Osteoblast (primary cell): ENCODE results near the gene ANP32A. TPM values are rescaled to one million over a fixed set of nuclear protein-coding genes. Genes with fewer than 3 reads are reported as not detected.

Source experiments
- DNase-seq: peaks from one replicate; pipeline ENCODE4 v3.0.0; 2011; ENCODE audit warnings: low spot score, mixed read lengths; ENCODE audit not compliant: insufficient read length; ENCODE audit errors: missing footprints
- H2AFZ ChIP-seq: 2 replicates; pipeline ENCODE4 v1.6.0; 2011; ENCODE audit warnings: mild to moderate bottlenecking, low read length
- H3K27ac ChIP-seq: 2 replicates; pipeline ENCODE4 v1.5.1; 2011; ENCODE audit warnings: mild to moderate bottlenecking, low read depth, low read length, moderate library complexity
- H3K27me3 ChIP-seq: 2 replicates; pipeline ENCODE4 v1.6.0; 2012; ENCODE audit warnings: mild to moderate bottlenecking, control low read depth, inconsistent platforms, low read length, moderate library complexity; ENCODE audit not compliant: insufficient read depth
- H3K36me3 ChIP-seq: 2 replicates; pipeline ENCODE4 v1.5.1; 2011; ENCODE audit warnings: mild to moderate bottlenecking, low read length, control low read depth, moderate library complexity; ENCODE audit not compliant: insufficient read depth
- H3K4me1 ChIP-seq: 2 replicates; pipeline ENCODE4 v1.5.1; 2011; ENCODE audit warnings: mild to moderate bottlenecking, low read length, control low read depth, moderate library complexity; ENCODE audit not compliant: insufficient read depth
- H3K4me2 ChIP-seq: 2 replicates; pipeline ENCODE4 v1.6.0; 2011; ENCODE audit warnings: mild to moderate bottlenecking, low read length; ENCODE audit not compliant: insufficient read depth
- H3K4me3 ChIP-seq: fragments of 200-600 bp; sonication (generic); 3 replicates; pipeline ENCODE4 v1.5.1; 2012; ENCODE audit warnings: mild to moderate bottlenecking, low read length, inconsistent platforms; ENCODE audit not compliant: insufficient read depth
- H3K79me2 ChIP-seq: 2 replicates; pipeline ENCODE4 v1.6.0; 2012; ENCODE audit warnings: mild to moderate bottlenecking, low read length, control low read depth, inconsistent platforms; ENCODE audit not compliant: insufficient read depth
- H3K9me3 ChIP-seq: 2 replicates; pipeline ENCODE4 v1.5.1; 2011; ENCODE audit warnings: low read depth, low read length, control low read depth
- H4K20me1 ChIP-seq: 2 replicates; pipeline ENCODE4 v1.6.0; 2012; ENCODE audit warnings: mild to moderate bottlenecking, low read length, control low read depth; ENCODE audit not compliant: insufficient read depth
- total RNA-seq: library from RNA; depleted of rRNA; stranded (reverse); fragments of >200 nt; gene quantifications from 2 replicates; pipeline ENCODE4 v1.2.3, GENCODE V29; 2012
- TF ChIP-seq, protein P1 (sequence below): IDR thresholded peaks from 2 replicates; pipeline ENCODE4 v1.5.1; 2011; ENCODE audit warnings: mild to moderate bottlenecking, low read depth, low read length, moderate library complexity; ENCODE audit errors: extremely low read depth

ANP32A gene
- total RNA-seq, 1 donor, result 29.7 TPM

DNA sequence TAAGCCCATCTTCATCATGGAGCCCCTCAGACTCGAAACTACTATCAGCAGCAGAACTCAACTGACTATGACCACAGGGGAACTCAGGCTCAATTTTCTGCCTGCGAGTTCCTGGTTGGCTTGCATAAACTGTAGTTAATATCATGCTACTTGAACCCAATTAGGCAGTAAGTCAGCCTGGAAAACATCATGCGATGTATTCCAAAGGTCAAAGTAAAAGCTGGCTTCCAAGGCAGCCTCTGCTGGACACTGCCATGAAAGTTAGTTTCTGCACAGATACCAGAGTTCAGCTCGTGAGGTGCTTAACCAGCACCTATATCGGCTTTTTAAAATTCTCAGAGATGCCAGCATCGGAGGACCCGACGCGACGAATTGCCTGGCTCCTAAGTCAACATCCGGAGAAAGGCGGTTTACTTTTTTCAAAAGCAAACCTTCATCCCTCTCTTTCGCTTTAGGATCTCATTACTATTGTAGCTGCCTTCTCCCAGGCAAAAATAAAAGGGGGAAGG, 3.8 kb downstream of the ANP32A start:
- Histone ChIP-seq H3K4me2 (peak overlapping the region; percentile 100), H3K79me2 (peaks cover 89% of the 10 kb centered on the region), H3K4me3 (peak overlapping the region; percentile 93), H3K27ac (peak overlapping the region; percentile 71), H2AFZ (peak overlapping the region; percentile 91), H3K4me1 (peaks cover 29% of the 10 kb centered on the region), H3K36me3 (no peaks in the 10 kb centered on the region), H3K9me3 (no peaks in the 10 kb centered on the region), H4K20me1 (peaks cover 22% of the 10 kb centered on the region), H3K27me3 (no peaks in the 10 kb centered on the region)
- peak; percentile 65 for DNase-seq
- TF ChIP-seq, protein P1, sequence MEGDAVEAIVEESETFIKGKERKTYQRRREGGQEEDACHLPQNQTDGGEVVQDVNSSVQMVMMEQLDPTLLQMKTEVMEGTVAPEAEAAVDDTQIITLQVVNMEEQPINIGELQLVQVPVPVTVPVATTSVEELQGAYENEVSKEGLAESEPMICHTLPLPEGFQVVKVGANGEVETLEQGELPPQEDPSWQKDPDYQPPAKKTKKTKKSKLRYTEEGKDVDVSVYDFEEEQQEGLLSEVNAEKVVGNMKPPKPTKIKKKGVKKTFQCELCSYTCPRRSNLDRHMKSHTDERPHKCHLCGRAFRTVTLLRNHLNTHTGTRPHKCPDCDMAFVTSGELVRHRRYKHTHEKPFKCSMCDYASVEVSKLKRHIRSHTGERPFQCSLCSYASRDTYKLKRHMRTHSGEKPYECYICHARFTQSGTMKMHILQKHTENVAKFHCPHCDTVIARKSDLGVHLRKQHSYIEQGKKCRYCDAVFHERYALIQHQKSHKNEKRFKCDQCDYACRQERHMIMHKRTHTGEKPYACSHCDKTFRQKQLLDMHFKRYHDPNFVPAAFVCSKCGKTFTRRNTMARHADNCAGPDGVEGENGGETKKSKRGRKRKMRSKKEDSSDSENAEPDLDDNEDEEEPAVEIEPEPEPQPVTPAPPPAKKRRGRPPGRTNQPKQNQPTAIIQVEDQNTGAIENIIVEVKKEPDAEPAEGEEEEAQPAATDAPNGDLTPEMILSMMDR, result no peak

DNA sequence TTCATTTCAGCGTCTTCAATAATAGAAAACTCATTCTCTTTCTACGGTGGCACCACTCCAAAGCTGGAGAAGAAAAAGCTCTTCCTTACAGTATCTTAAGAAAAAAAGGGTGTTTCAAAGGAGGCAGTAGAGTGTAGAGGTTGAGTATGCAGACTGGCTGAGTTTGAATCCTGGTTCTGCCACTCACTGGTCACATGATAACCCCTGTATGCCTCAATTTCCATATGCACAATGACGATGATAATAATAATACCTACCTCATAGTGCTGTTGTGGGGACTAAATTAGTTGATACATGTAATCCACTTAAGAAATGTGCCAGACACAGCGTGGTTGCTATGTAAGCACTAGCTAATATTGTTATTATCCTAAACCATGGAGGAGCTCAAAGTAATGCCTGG, 4.5 kb downstream of the ANP32A start:
- H3K4me2 ChIP-seq, result peak overlapping the region; percentile 14
- no peak overlapping the region for H3K27ac ChIP-seq
- no peaks in the 10 kb centered on the region for H3K36me3 ChIP-seq
- H3K9me3 ChIP-seq, result no peaks in the 10 kb centered on the region
- H4K20me1 ChIP-seq, result peaks cover 26% of the 10 kb centered on the region
- no peak for DNase-seq
- H3K79me2 ChIP-seq, result peaks cover 90% of the 10 kb centered on the region
- peaks cover 24% of the 10 kb centered on the region for H3K4me1 ChIP-seq
- no peak overlapping the region for H3K4me3 ChIP-seq
- H3K27me3 ChIP-seq, result no peaks in the 10 kb centered on the region
- H2AFZ ChIP-seq, result no peak overlapping the region
- TF ChIP-seq, protein P1, result no peak

DNA sequence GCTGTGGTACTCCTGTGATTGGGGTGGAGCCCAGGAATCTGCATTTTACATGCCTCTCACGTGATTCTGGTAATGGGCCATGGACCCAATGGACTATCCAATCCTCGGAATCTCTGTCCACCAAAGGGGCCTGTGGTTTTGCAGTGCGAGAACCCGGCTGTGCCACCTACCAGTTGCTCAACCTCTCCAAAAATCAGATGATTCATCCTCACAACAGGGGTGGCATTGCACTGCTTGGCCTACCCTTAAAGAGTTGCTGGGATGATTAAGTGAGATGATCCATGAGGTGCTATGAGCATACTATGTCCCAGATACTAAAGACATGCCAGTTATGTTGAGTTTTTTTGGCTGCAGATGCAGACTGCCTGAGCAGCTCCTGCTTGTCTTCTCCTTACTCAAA, 5.1 kb downstream of the ANP32A start:
- TF ChIP-seq, protein P1, result no peak
- no peaks in the 10 kb centered on the region for H3K36me3 ChIP-seq
- no peak overlapping the region for H2AFZ ChIP-seq
- DNase-seq, result no peak
- no peaks in the 10 kb centered on the region for H3K27me3 ChIP-seq
- peak overlapping the region; percentile 14 for H3K4me2 ChIP-seq
- peaks cover 93% of the 10 kb centered on the region for H3K79me2 ChIP-seq
- H4K20me1 ChIP-seq, result peaks cover 28% of the 10 kb centered on the region
- peaks cover 24% of the 10 kb centered on the region for H3K4me1 ChIP-seq
- H3K9me3 ChIP-seq, result no peaks in the 10 kb centered on the region
- H3K4me3 ChIP-seq, result no peak overlapping the region
- H3K27ac ChIP-seq, result no peak overlapping the region

DNA sequence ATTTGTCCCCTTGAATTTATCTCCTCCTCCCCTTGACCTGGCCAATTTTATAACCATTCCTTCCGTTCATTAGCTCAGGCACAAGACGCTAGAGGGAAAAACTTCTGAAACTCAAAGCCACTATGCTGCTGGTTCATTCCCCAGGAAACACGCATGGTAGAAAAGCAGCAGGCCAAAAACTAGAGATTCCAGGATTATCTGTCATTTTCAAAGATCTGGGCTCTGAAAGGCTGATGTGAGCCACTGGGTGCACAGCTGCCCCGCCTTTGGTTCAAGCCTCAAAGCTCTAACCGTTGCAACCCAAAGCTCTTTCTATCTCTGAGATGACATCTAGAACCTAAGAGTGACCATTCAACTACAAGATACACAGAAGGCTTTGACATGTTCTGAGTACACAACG, 6.1 kb downstream of the ANP32A start:
- Histone ChIP-seq H3K79me2 (peaks cover 93% of the 10 kb centered on the region), H2AFZ (no peak overlapping the region), H3K9me3 (no peaks in the 10 kb centered on the region), H3K27ac (no peak overlapping the region), H3K4me2 (no peak overlapping the region), H4K20me1 (peaks cover 28% of the 10 kb centered on the region), H3K4me3 (no peak overlapping the region), H3K36me3 (no peaks in the 10 kb centered on the region), H3K27me3 (no peaks in the 10 kb centered on the region), H3K4me1 (peaks cover 24% of the 10 kb centered on the region)
- TF ChIP-seq, protein P1, result no peak
- no peak for DNase-seq
